Femur (tissue), 1 donor: ENCODE data around the gene SERPINB6.
"Not testable (repeated sequence)": the region's sequence is repeated elsewhere in the genome, so short reads cannot be mapped to it uniquely, and the experiment has no call there.

Source experiments
- DNase-seq: peaks from one replicate; pipeline ENCODE4 v3.0.0-alpha.2; 2017

The SERPINB6 gene

DNA sequence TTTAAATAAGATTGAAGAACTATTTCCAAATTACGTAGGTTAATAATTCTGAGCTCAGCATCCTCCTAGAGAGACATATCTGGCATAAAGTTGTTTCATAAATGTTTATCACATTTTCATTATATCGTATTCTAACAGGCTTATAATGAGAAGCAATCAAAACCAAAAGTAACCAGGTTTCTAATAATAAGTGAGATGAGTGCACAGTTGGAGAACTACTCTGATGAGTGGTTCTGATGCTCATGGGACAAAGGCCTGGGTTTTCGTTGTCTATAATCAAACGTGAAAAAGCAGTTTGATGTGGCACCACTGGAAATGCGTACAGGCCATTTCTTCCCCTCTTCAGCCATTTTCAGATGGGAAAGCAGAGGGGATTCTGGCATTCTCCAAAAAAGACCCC lies 4.7 kb upstream of the SERPINB6 start:
- DNase-seq: no peak

GRCh38 chr6:2973676-2974075 lies 2.3 kb upstream of the SERPINB6 start:
- no peak for DNase-seq

- DNase-seq: not testable (repeated sequence)
These were observed 1.8 kb upstream of the SERPINB6 start for GRCh38 chr6:2973180-2973579.

- not testable (repeated sequence) for DNase-seq
These were observed 1.3 kb upstream of the SERPINB6 start for GRCh38 chr6:2972685-2973084.

- DNase-seq: not testable (repeated sequence)
These were observed 786 bp upstream of the SERPINB6 start for GRCh38 chr6:2972219-2972487.

GRCh38 chr6:2970753-2971419 lies 481 bp downstream of the SERPINB6 start:
- DNase-seq: peak; percentile 75

DNA sequence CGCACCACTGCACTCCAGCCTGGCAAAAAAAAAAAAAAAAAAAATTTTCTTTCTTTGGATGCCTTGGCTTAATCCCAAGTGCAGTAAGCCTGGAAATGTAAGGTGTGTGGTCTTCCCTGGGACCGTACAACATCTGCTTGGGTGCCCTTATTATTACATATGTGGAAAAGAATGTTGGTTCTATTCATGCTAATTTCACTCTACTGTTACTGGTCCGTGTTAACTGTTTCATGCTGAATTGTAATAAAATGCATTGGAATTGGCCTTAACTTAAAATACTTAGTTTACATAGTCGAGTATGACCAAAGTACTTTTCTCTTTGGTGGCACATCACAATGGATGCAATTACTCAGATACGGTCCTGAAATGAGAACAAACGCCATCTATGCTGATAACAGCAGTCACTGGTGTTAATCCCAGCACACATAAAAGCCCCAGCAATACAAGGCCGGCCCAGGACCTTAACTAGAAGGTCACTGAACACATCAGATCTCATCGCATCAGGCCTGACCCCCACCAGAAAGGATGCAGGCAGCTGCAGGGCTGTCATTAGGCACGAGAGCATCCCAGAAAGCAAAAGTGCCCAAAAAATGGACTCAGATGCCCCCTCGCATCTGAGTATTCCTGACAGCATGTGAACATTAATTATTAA lies 1.2 kb downstream of the SERPINB6 start:
- no peak for DNase-seq

GRCh38 chr6:2969549-2969948 lies 1.8 kb downstream of the SERPINB6 start:
- no peak for DNase-seq

- DNase-seq: no peak
These were observed 2.7 kb downstream of the SERPINB6 start for GRCh38 chr6:2968600-2969135.

- no peak for DNase-seq
These were observed 3.4 kb downstream of the SERPINB6 start for GRCh38 chr6:2967936-2968335.

GRCh38 chr6:2966347-2966746 lies 5.0 kb downstream of the SERPINB6 start:
- DNase-seq: no peak

DNA sequence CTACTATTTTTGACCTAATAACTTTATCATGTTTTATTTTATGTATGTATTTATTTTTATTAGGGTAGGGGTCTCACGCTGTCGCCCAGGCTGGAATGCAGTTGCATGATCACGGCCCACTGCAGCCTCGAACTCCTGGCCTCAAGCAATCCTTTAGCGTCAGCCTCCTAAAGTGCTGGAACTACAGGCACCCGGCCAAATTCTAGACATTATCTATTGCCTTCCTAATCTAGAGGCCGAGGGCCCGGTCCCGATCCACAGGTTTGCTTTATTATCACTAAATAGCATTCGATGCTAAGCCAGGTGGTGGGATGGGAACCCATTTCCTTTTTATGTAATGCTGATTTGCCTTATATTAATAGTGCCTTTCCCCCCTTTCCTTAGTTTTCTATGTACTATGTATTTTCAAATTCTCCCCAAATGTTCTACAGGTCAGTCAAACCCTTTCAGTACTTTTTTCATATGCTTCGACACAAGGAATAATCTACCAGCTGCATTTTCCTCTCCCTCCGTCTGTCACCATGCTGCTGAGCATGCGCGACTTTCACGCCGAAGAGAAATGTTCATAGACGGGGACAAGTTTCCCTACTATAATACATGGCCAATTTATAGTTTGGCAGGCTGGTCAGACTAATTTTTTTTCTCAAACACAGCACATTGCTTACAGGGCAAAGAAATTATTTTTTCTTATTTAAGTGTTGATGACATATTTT lies 6.4 kb downstream of the SERPINB6 start:
- no peak for DNase-seq

GRCh38 chr6:2963756-2964155 lies 7.6 kb downstream of the SERPINB6 start:
- no peak for DNase-seq

- no peak for DNase-seq
These were observed 8.7 kb downstream of the SERPINB6 start for GRCh38 chr6:2962636-2963035.

GRCh38 chr6:2962004-2962403 lies 9.4 kb downstream of the SERPINB6 start:
- DNase-seq: no peak

- DNase-seq: no peak
These were observed 9.9 kb downstream of the SERPINB6 start for GRCh38 chr6:2961506-2961905.

DNA sequence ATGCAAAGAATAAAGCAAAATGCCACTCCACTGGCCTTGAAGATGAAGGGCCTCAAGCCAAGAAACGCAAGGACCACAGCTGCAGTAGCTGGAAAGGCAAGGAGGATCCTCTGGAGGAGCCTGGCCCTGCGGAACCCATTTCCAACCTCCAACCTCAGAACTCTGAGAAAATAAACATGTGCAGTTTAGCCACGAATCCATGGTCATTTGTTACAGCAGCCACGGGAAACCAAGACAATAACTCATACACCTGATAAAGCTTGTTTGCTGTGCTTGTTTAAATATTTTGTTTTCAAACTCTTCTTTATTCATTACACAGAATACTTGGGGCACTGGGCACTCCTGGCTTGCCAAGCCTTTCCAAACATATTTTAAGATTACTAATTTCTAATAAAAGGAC lies 10.4 kb downstream of the SERPINB6 start:
- no peak for DNase-seq

- DNase-seq: no peak
These were observed 11.3 kb downstream of the SERPINB6 start for GRCh38 chr6:2959909-2960719.

- DNase-seq: no peak
These were observed 12.6 kb downstream of the SERPINB6 start for GRCh38 chr6:2958776-2959175.

DNA sequence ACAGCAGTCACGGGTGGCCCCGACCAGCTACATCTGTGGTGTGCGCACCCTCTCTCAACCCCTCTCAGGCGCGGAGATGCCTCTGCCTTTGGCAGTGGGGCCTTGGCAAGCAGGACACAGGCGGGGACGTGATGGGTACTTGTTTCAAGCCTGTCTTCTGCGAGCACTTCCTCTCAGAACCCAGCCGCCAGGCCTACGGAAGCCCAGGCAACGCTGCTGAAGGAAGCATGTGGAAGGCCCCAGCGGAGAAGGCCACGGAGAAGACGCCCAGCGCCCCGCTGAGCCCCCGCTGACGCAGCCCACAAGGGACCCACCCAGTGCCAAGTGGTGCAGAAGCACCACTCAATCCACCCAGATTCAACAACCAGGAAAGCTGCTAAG lies 13.0 kb downstream of the SERPINB6 start:
- DNase-seq: no peak

- DNase-seq: no peak
These were observed 13.6 kb downstream of the SERPINB6 start for GRCh38 chr6:2957696-2958330.

- no peak for DNase-seq
These were observed 14.3 kb downstream of the SERPINB6 start for GRCh38 chr6:2956930-2957685.
